Activated CD8-positive, alpha-beta T cell treated with anti-CD3 and anti-CD28 coated beads for 36 hours (primary cell): ENCODE data around the gene RAB3C. TPM values are rescaled to one million over a fixed set of nuclear protein-coding genes. Genes with fewer than 3 reads are reported as not detected.

Source experiments
- ATAC-seq: fragments of 200-7000 bp; cut with Tn5 transposase; one replicate; pipeline ENCODE4 v1.10.0; 2021; ENCODE audit warnings: mild to moderate bottlenecking, moderate library complexity
- CTCF ChIA-PET: fragments of 350-600 bp; sonication (Branson Sonifier 250); formaldehyde crosslinking; loops from one replicate; lab custom pipeline; 2021; ENCODE audit warnings: antibody characterized with exemption; lab: Charles Lee
- POLR2A ChIA-PET: fragments of 350-600 bp; sonication (Branson Sonifier 250); formaldehyde crosslinking; loops from one replicate; lab custom pipeline; 2021; ENCODE audit warnings: antibody characterized with exemption; lab: Charles Lee
- DNase-seq: peaks from one replicate; pipeline ENCODE4 v3.0.0-alpha.2; 2020
- H3K27ac Mint-ChIP-seq: one replicate; pipeline ENCODE4 v1.8.0; 2021; ENCODE audit warnings: mild to moderate bottlenecking, mixed read lengths
- H3K27me3 Mint-ChIP-seq: one replicate; pipeline ENCODE4 v1.8.0; 2021; ENCODE audit warnings: mixed read lengths
- H3K36me3 Mint-ChIP-seq: one replicate; pipeline ENCODE4 v1.8.0; 2021; ENCODE audit warnings: low read depth, mixed read lengths
- H3K4me1 Mint-ChIP-seq: one replicate; pipeline ENCODE4 v1.8.0; 2021; ENCODE audit warnings: low read depth, mixed read lengths
- H3K4me3 Mint-ChIP-seq: one replicate; pipeline ENCODE4 v1.8.0; 2021; ENCODE audit warnings: mild to moderate bottlenecking, moderate library complexity, mixed read lengths
- H3K9me3 Mint-ChIP-seq: one replicate; pipeline ENCODE4 v1.8.0; 2021; ENCODE audit warnings: mixed read lengths
- CTCF ChIP-seq: fragments of 200-600 bp; IDR thresholded peaks from one replicate; pipeline ENCODE4 v1.8.0; 2022; ENCODE audit warnings: antibody characterized with exemption, mild to moderate bottlenecking
- intact Hi-C: fragments of 100-400 bp; cut with micrococcal nuclease; formaldehyde crosslinking; loops from one replicate; pipeline ENCODE4 v1.10.0; 2022
- total RNA-seq, 2 experiments: library from RNA; stranded (reverse); gene quantifications; one replicate each; pipeline ENCODE4 v1.2.3, GENCODE V29; 2021

The RAB3C gene
- total RNA-seq, 2 experiments from 2014 or later = not detected

- no peak for TF ChIP-seq CTCF
- Mint-ChIP-seq H3K4me1 (no peaks in the 10 kb centered on the region), H3K4me3 (no peak overlapping the region), H3K27me3 (peaks cover 2% of the 10 kb centered on the region), H3K9me3 (no peaks in the 10 kb centered on the region), H3K36me3 (no peaks in the 10 kb centered on the region), H3K27ac (no peak overlapping the region)
- intact Hi-C loops = no loop called here
- DNase-seq (no peak), ATAC-seq (no peak)
- ChIA-PET POLR2A (no interaction called here), CTCF (no interaction called here)
These were observed 155.5 kb downstream of the RAB3C start for GRCh38 chr5:58738336-58738735.

GRCh38 chr5:58739051-58739450 is 156.2 kb downstream of the RAB3C start:
- DNase-seq (no peak), ATAC-seq (no peak)
- no peaks in the 10 kb centered on the region for H3K9me3 Mint-ChIP-seq
- CTCF ChIA-PET = no interaction called here
- H3K4me1 Mint-ChIP-seq = no peaks in the 10 kb centered on the region
- POLR2A ChIA-PET = no interaction called here
- intact Hi-C loops = no loop called here
- H3K4me3 Mint-ChIP-seq = no peak overlapping the region
- H3K27ac Mint-ChIP-seq = no peak overlapping the region
- no peak for TF ChIP-seq CTCF
- peaks cover 2% of the 10 kb centered on the region for H3K27me3 Mint-ChIP-seq
- no peaks in the 10 kb centered on the region for H3K36me3 Mint-ChIP-seq

- H3K27ac Mint-ChIP-seq = no peak overlapping the region
- intact Hi-C loops = no loop called here
These were observed 158.1 kb downstream of the RAB3C start for GRCh38 chr5:58740956-58741355.

GRCh38 chr5:58745350-58745749 is 162.5 kb downstream of the RAB3C start:
- Mint-ChIP-seq H3K36me3 (no peaks in the 10 kb centered on the region), H3K27me3 (peaks cover 2% of the 10 kb centered on the region), H3K9me3 (no peaks in the 10 kb centered on the region), H3K27ac (no peak overlapping the region), H3K4me3 (no peak overlapping the region), H3K4me1 (no peaks in the 10 kb centered on the region)
- CTCF ChIA-PET = no interaction called here
- no peak for DNase-seq
- ATAC-seq = no peak
- no peak for TF ChIP-seq CTCF
- POLR2A ChIA-PET = no interaction called here
- intact Hi-C loops = no loop called here

More at GRCh38 chr5:58740956-58741355, 158.1 kb downstream of the RAB3C start:
- ChIA-PET POLR2A (no interaction called here), CTCF (no interaction called here)
- H3K9me3 Mint-ChIP-seq = no peaks in the 10 kb centered on the region
- peaks cover 2% of the 10 kb centered on the region for H3K27me3 Mint-ChIP-seq
- H3K4me1 Mint-ChIP-seq = no peaks in the 10 kb centered on the region
- no peaks in the 10 kb centered on the region for H3K36me3 Mint-ChIP-seq
- ATAC-seq (no peak), DNase-seq (no peak)
- TF ChIP-seq CTCF = no peak
- no peak overlapping the region for H3K4me3 Mint-ChIP-seq

- Mint-ChIP-seq H3K27me3 (peaks cover 2% of the 10 kb centered on the region), H3K9me3 (no peaks in the 10 kb centered on the region), H3K4me3 (no peak overlapping the region), H3K4me1 (no peaks in the 10 kb centered on the region), H3K27ac (no peak overlapping the region), H3K36me3 (no peaks in the 10 kb centered on the region)
- intact Hi-C loops = no loop called here
- ChIA-PET CTCF (interaction anchor here (1.1 kb wide), 2 partner anchors 66 to 103 kb away, joined by 3 read pairs; no protein-coding TSS in a partner anchor), POLR2A (no interaction called here)
- ATAC-seq (no peak), DNase-seq (no peak)
- TF ChIP-seq CTCF = no peak
These were observed 163.4 kb downstream of the RAB3C start for GRCh38 chr5:58746321-58746720.
